ENCODE results near the gene SRPX.

SRPX gene

GRCh38 chrX:38172596-38172995, 48.1 kb downstream of the SRPX start:
- Histone ChIP-seq H3K27ac (ENCODE audit: low read depth, low read length) (no peak overlapping the region), H3K36me3 (ENCODE audit: control insufficient read depth in 1 of 2, insufficient read depth in 2 of 2, low read length in 2 of 2) (no peaks in the 10 kb centered on the region), H3K4me1 (ENCODE audit: control insufficient read depth in 1 of 2, insufficient read depth in 2 of 2, low read length in 2 of 2) (no peaks in the 10 kb centered on the region), H3K9me3 (ENCODE audit: control insufficient read depth in 1 of 2, low read length in 2 of 2) (no peaks in the 10 kb centered on the region), H3K27me3 (ENCODE audit: control insufficient read depth in 1 of 2, insufficient read depth in 2 of 2, low read length in 2 of 2) (no peaks in the 10 kb centered on the region), H3K9ac (ENCODE audit: low read depth in 1 of 2, low read length in 2 of 2) (no peak overlapping the region), H3K4me3 (ENCODE audit: low read depth in 1 of 2, low read length in 2 of 2) (no peak overlapping the region)

- Histone ChIP-seq H3K36me3 (ENCODE audit: control insufficient read depth in 1 of 2, insufficient read depth in 2 of 2, low read length in 2 of 2) (no peaks in the 10 kb centered on the region), H3K27me3 (ENCODE audit: control insufficient read depth in 1 of 2, insufficient read depth in 2 of 2, low read length in 2 of 2) (no peaks in the 10 kb centered on the region), H3K4me1 (ENCODE audit: control insufficient read depth in 1 of 2, insufficient read depth in 2 of 2, low read length in 2 of 2) (no peaks in the 10 kb centered on the region), H3K4me3 (ENCODE audit: low read depth in 1 of 2, low read length in 2 of 2) (no peak overlapping the region), H3K9me3 (ENCODE audit: control insufficient read depth in 1 of 2, low read length in 2 of 2) (no peaks in the 10 kb centered on the region), H3K27ac (ENCODE audit: low read depth, low read length) (no peak overlapping the region), H3K9ac (ENCODE audit: low read depth in 1 of 2, low read length in 2 of 2) (no peak overlapping the region)
These were observed 50.1 kb downstream of the SRPX start for GRCh38 chrX:38170556-38170955.

DNA sequence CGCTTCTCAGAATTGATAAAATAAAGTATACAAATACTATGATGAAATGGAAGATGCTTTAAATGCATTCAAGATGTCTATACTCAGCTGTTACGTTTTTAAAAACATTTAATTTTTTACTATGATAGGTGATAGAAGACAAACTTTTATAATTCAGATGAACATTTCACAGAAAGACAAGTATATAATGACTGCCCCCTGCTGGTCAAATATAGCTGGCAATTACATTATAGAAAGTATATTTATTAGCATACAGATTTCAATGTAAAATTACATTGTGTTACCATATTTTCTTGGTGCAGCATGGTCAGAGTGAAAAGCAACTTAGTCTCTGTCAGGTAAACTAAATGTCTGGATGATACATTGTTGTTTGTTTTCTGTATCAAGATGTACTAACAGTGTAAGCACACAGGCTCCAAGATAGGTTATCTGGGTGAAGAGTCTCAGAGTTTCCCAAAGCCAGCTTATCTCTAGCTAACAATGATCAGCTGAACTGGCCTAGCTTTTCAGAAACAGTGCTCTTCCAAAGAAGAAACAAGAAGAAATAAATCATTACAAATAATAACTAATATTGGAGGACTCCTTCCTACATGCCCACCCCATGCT, 54.1 kb downstream of the SRPX start:
- H3K36me3 ChIP-seq (ENCODE audit: control insufficient read depth in 1 of 2, insufficient read depth in 2 of 2, low read length in 2 of 2) = no peaks in the 10 kb centered on the region

GRCh38 chrX:38165023-38165422, 55.6 kb downstream of the SRPX start:
- Histone ChIP-seq H3K4me3 (ENCODE audit: low read depth in 1 of 2, low read length in 2 of 2) (no peak overlapping the region), H3K4me1 (ENCODE audit: control insufficient read depth in 1 of 2, insufficient read depth in 2 of 2, low read length in 2 of 2) (no peaks in the 10 kb centered on the region), H3K27ac (ENCODE audit: low read depth, low read length) (no peak overlapping the region), H3K27me3 (ENCODE audit: control insufficient read depth in 1 of 2, insufficient read depth in 2 of 2, low read length in 2 of 2) (no peaks in the 10 kb centered on the region), H3K9me3 (ENCODE audit: control insufficient read depth in 1 of 2, low read length in 2 of 2) (no peaks in the 10 kb centered on the region), H3K9ac (ENCODE audit: low read depth in 1 of 2, low read length in 2 of 2) (no peak overlapping the region), H3K36me3 (ENCODE audit: control insufficient read depth in 1 of 2, insufficient read depth in 2 of 2, low read length in 2 of 2) (no peaks in the 10 kb centered on the region)

More for the DNA sequence above, 54.1 kb downstream of the SRPX start:
- H3K4me3 ChIP-seq (ENCODE audit: low read depth in 1 of 2, low read length in 2 of 2) = no peak overlapping the region
- H3K9ac ChIP-seq (ENCODE audit: low read depth in 1 of 2, low read length in 2 of 2) = no peak overlapping the region
- no peaks in the 10 kb centered on the region for H3K9me3 ChIP-seq (ENCODE audit: control insufficient read depth in 1 of 2, low read length in 2 of 2)
- no peaks in the 10 kb centered on the region for H3K27me3 ChIP-seq (ENCODE audit: control insufficient read depth in 1 of 2, insufficient read depth in 2 of 2, low read length in 2 of 2)
- no peak overlapping the region for H3K27ac ChIP-seq (ENCODE audit: low read depth, low read length)
- no peaks in the 10 kb centered on the region for H3K4me1 ChIP-seq (ENCODE audit: control insufficient read depth in 1 of 2, insufficient read depth in 2 of 2, low read length in 2 of 2)

GRCh38 chrX:38163193-38163592, 57.5 kb downstream of the SRPX start:
- no peaks in the 10 kb centered on the region for H3K4me1 ChIP-seq (ENCODE audit: control insufficient read depth in 1 of 2, insufficient read depth in 2 of 2, low read length in 2 of 2)
- no peak overlapping the region for H3K27ac ChIP-seq (ENCODE audit: low read depth, low read length)
- no peaks in the 10 kb centered on the region for H3K9me3 ChIP-seq (ENCODE audit: control insufficient read depth in 1 of 2, low read length in 2 of 2)
- H3K9ac ChIP-seq (ENCODE audit: low read depth in 1 of 2, low read length in 2 of 2) = no peak overlapping the region
- H3K4me3 ChIP-seq (ENCODE audit: low read depth in 1 of 2, low read length in 2 of 2) = no peak overlapping the region
- no peaks in the 10 kb centered on the region for H3K27me3 ChIP-seq (ENCODE audit: control insufficient read depth in 1 of 2, insufficient read depth in 2 of 2, low read length in 2 of 2)
- no peaks in the 10 kb centered on the region for H3K36me3 ChIP-seq (ENCODE audit: control insufficient read depth in 1 of 2, insufficient read depth in 2 of 2, low read length in 2 of 2)

GRCh38 chrX:38156838-38157237, 63.8 kb downstream of the SRPX start:
- H3K4me1 ChIP-seq (ENCODE audit: control insufficient read depth in 1 of 2, insufficient read depth in 2 of 2, low read length in 2 of 2) = no peaks in the 10 kb centered on the region
- no peaks in the 10 kb centered on the region for H3K36me3 ChIP-seq (ENCODE audit: control insufficient read depth in 1 of 2, insufficient read depth in 2 of 2, low read length in 2 of 2)
- no peaks in the 10 kb centered on the region for H3K27me3 ChIP-seq (ENCODE audit: control insufficient read depth in 1 of 2, insufficient read depth in 2 of 2, low read length in 2 of 2)
- no peak overlapping the region for H3K27ac ChIP-seq (ENCODE audit: low read depth, low read length)
- H3K9ac ChIP-seq (ENCODE audit: low read depth in 1 of 2, low read length in 2 of 2) = no peak overlapping the region
- no peak overlapping the region for H3K4me3 ChIP-seq (ENCODE audit: low read depth in 1 of 2, low read length in 2 of 2)
- no peaks in the 10 kb centered on the region for H3K9me3 ChIP-seq (ENCODE audit: control insufficient read depth in 1 of 2, low read length in 2 of 2)

GRCh38 chrX:38154818-38155217, 65.9 kb downstream of the SRPX start:
- no peak overlapping the region for H3K4me3 ChIP-seq (ENCODE audit: low read depth in 1 of 2, low read length in 2 of 2)
- H3K27me3 ChIP-seq (ENCODE audit: control insufficient read depth in 1 of 2, insufficient read depth in 2 of 2, low read length in 2 of 2) = no peaks in the 10 kb centered on the region
- H3K9ac ChIP-seq (ENCODE audit: low read depth in 1 of 2, low read length in 2 of 2) = no peak overlapping the region
- H3K36me3 ChIP-seq (ENCODE audit: control insufficient read depth in 1 of 2, insufficient read depth in 2 of 2, low read length in 2 of 2) = no peaks in the 10 kb centered on the region
- H3K27ac ChIP-seq (ENCODE audit: low read depth, low read length) = no peak overlapping the region
- no peaks in the 10 kb centered on the region for H3K4me1 ChIP-seq (ENCODE audit: control insufficient read depth in 1 of 2, insufficient read depth in 2 of 2, low read length in 2 of 2)
- H3K9me3 ChIP-seq (ENCODE audit: control insufficient read depth in 1 of 2, low read length in 2 of 2) = no peaks in the 10 kb centered on the region

DNA sequence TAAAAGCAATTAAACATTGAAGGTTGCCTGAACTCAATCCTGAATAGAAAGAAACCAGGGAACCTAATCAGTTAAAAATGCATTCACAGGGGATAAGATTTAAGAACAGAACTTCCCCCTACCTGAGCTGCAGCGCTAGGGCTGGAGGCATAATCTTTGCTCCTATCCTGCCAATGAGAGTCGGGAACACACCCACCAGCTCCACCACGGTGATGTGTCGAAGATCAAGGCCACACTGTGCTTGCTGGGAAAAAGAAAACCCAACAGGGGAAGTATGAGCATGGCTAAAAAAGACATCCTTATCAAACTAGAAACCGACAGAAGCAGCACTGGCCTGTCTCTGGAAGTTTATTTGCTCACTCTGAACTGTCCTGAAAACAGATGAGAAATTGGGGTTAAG, 66.3 kb downstream of the SRPX start:
- Histone ChIP-seq H3K9me3 (ENCODE audit: control insufficient read depth in 1 of 2, low read length in 2 of 2) (no peaks in the 10 kb centered on the region), H3K27ac (ENCODE audit: low read depth, low read length) (no peak overlapping the region), H3K27me3 (ENCODE audit: control insufficient read depth in 1 of 2, insufficient read depth in 2 of 2, low read length in 2 of 2) (no peaks in the 10 kb centered on the region), H3K9ac (ENCODE audit: low read depth in 1 of 2, low read length in 2 of 2) (no peak overlapping the region), H3K4me1 (ENCODE audit: control insufficient read depth in 1 of 2, insufficient read depth in 2 of 2, low read length in 2 of 2) (no peaks in the 10 kb centered on the region), H3K36me3 (ENCODE audit: control insufficient read depth in 1 of 2, insufficient read depth in 2 of 2, low read length in 2 of 2) (no peaks in the 10 kb centered on the region), H3K4me3 (ENCODE audit: low read depth in 1 of 2, low read length in 2 of 2) (no peak overlapping the region)

DNA sequence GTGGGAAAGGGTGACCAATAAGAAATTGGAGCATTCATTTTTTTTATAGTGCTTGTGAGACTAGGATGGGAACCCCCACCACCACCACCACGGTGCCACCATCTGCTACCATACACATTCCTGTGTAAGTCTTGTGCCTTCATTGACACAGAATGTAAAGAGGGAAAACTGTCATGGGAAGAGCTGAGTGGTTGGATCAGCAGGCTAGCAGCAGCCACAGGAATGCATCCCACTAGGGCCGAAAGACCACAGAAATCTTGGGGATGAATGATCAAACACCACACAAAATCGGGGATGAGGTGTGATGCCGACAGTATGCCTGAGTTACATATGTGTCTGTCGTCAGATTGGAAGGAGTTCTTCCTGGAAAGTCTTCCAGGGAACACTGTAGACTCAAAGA, 69.2 kb downstream of the SRPX start:
- H3K4me3 ChIP-seq (ENCODE audit: low read depth in 1 of 2, low read length in 2 of 2) = no peak overlapping the region
- H3K4me1 ChIP-seq (ENCODE audit: control insufficient read depth in 1 of 2, insufficient read depth in 2 of 2, low read length in 2 of 2) = no peaks in the 10 kb centered on the region
- H3K9me3 ChIP-seq (ENCODE audit: control insufficient read depth in 1 of 2, low read length in 2 of 2) = no peaks in the 10 kb centered on the region
- H3K27me3 ChIP-seq (ENCODE audit: control insufficient read depth in 1 of 2, insufficient read depth in 2 of 2, low read length in 2 of 2) = no peaks in the 10 kb centered on the region
- no peaks in the 10 kb centered on the region for H3K36me3 ChIP-seq (ENCODE audit: control insufficient read depth in 1 of 2, insufficient read depth in 2 of 2, low read length in 2 of 2)
- no peak overlapping the region for H3K27ac ChIP-seq (ENCODE audit: low read depth, low read length)
- no peak overlapping the region for H3K9ac ChIP-seq (ENCODE audit: low read depth in 1 of 2, low read length in 2 of 2)

GRCh38 chrX:38150993-38151392, 69.7 kb downstream of the SRPX start:
- no peak overlapping the region for H3K4me3 ChIP-seq (ENCODE audit: low read depth in 1 of 2, low read length in 2 of 2)
- no peaks in the 10 kb centered on the region for H3K4me1 ChIP-seq (ENCODE audit: control insufficient read depth in 1 of 2, insufficient read depth in 2 of 2, low read length in 2 of 2)
- H3K27me3 ChIP-seq (ENCODE audit: control insufficient read depth in 1 of 2, insufficient read depth in 2 of 2, low read length in 2 of 2) = no peaks in the 10 kb centered on the region
- no peaks in the 10 kb centered on the region for H3K36me3 ChIP-seq (ENCODE audit: control insufficient read depth in 1 of 2, insufficient read depth in 2 of 2, low read length in 2 of 2)
- no peak overlapping the region for H3K27ac ChIP-seq (ENCODE audit: low read depth, low read length)
- H3K9me3 ChIP-seq (ENCODE audit: control insufficient read depth in 1 of 2, low read length in 2 of 2) = no peaks in the 10 kb centered on the region
- H3K9ac ChIP-seq (ENCODE audit: low read depth in 1 of 2, low read length in 2 of 2) = no peak overlapping the region

- Histone ChIP-seq H3K4me3 (ENCODE audit: low read depth in 1 of 2, low read length in 2 of 2) (no peak overlapping the region), H3K36me3 (ENCODE audit: control insufficient read depth in 1 of 2, insufficient read depth in 2 of 2, low read length in 2 of 2) (no peaks in the 10 kb centered on the region), H3K9me3 (ENCODE audit: control insufficient read depth in 1 of 2, low read length in 2 of 2) (no peaks in the 10 kb centered on the region), H3K27ac (ENCODE audit: low read depth, low read length) (no peak overlapping the region), H3K9ac (ENCODE audit: low read depth in 1 of 2, low read length in 2 of 2) (no peak overlapping the region), H3K27me3 (ENCODE audit: control insufficient read depth in 1 of 2, insufficient read depth in 2 of 2, low read length in 2 of 2) (no peaks in the 10 kb centered on the region), H3K4me1 (ENCODE audit: control insufficient read depth in 1 of 2, insufficient read depth in 2 of 2, low read length in 2 of 2) (no peaks in the 10 kb centered on the region)
These were observed 71.7 kb downstream of the SRPX start for GRCh38 chrX:38149016-38149415.

Measured in duodenal mucosa (tissue), 2 donors.